ENCODE results near the gene VAPB.
A peak's percentile ranks its signal among the peaks of the same experiment; 100 is the strongest.

Gene VAPB

DNA sequence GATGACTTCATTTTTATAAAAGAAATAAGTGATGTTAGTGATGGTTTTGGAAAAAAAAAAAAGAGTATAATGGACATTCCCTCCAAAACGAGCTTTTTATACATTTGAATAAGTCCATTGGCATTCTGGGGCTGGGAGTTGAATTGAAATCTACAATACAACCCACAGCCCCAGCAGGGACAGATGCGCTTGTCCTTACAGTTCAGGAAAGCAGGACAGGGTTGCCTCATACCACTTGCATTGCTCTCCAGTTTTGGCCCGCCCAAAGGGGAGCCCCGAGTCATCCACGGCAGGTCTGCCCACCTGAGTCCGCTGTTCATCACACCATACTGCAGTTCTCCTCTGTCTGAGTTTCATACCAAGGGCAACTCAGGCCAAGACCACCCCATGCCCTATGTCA is 46.2 kb downstream of the VAPB start:
- DNase-seq (ENCODE audit: low spot score in 2 of 2) (no peak), ATAC-seq (replicated peaks; ENCODE audit: extremely low read depth, poor library complexity, severe bottlenecking) (no peak)
- Mint-ChIP-seq H3K4me1 (peaks cover 38% of the 10 kb centered on the region), H3K4me3 (no peak overlapping the region), H3K9me3 (no peaks in the 10 kb centered on the region), H3K27ac (ENCODE audit: low read depth) (no peak overlapping the region), H3K36me3 (ENCODE audit: insufficient read depth) (peaks cover 23% of the 10 kb centered on the region), H3K27me3 (no peaks in the 10 kb centered on the region)

DNA sequence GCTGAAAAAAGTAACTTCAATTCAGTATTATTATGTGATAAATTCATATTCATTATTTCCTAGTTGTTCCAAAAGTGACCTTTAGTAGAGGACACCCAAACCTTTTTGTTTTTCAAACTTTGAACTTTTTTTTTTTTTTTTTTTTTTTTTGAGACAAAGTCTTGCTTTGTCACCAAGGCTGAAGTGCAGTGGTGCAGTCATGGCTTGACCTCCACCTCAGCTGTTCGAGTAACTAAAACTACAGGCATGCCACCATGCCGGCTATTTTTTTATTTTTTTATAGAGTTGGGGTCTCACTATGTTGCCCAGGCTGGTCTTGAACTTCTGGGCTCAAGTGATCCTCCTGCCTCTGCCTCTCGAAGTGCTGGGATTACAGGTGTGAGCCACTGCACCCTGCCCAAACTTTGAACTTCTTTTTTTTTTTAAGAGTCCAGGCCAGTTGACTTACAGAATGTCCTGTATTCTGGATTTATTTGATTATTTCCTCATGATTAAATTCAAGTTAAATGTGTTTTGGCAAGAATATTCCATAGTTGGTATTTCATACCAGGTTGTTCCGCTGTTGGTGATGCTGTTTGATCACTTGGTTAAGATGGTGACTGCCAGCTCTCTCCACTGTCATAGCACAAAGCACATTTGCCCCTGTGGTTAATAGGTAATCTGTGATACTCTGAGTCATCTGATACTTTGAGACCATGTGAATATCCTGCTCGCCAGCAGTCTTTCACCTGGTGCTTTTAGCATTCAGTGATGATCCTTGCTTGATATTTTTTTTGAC is 48.0 kb downstream of the VAPB start:
- no peaks in the 10 kb centered on the region for H3K27me3 Mint-ChIP-seq
- H3K9me3 Mint-ChIP-seq = no peaks in the 10 kb centered on the region
- H3K4me3 Mint-ChIP-seq = no peak overlapping the region
- DNase-seq (ENCODE audit: low spot score in 2 of 2) = no peak
- H3K27ac Mint-ChIP-seq (ENCODE audit: low read depth) = peak overlapping the region; percentile 53
- H3K4me1 Mint-ChIP-seq = peaks cover 32% of the 10 kb centered on the region
- ATAC-seq (replicated peaks; ENCODE audit: extremely low read depth, poor library complexity, severe bottlenecking) = no peak
- H3K36me3 Mint-ChIP-seq (ENCODE audit: insufficient read depth) = peaks cover 29% of the 10 kb centered on the region

DNA sequence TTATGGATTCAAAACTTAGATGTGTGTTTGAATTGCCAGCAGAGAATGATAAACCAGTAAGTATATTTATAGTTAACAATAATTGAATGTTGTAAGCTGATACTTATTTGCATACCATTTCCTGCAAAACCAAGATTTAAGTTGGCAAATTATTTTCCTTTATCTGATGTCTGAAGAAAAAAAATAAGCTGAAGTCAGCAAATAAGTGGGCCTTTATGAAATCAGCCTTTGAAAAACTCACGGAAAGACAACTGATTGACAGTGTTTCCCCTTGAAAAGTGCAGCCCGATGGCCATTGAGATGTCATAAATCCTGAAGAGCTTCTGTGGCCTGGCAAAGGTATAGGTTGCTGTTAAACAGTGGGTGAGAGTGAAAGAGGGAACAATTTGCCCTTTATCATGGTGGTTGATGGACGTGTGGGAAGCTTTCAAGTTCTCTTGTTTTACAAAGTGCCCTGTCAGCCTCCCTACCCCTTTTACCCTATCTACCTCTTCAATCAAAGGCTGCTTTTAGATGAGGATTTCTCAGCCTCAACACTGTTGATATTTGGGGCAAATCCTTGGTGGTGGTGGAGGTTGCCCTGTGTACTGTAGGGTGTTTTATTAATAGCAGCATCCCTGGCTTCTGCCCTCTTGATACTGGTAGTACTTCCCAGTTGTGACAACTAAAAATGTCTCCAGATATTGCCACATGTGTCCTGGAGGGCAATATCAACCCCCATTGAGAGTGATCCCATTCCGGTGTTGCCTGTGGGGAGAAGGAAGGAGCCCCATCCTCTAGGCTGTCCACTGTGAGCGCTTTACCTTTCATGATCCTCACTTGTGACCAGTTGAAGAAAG is 50.2 kb downstream of the VAPB start:
- peak overlapping the region; percentile 53 for H3K27ac Mint-ChIP-seq (ENCODE audit: low read depth)
- H3K4me3 Mint-ChIP-seq = no peak overlapping the region
- peaks cover 32% of the 10 kb centered on the region for H3K36me3 Mint-ChIP-seq (ENCODE audit: insufficient read depth)
- H3K9me3 Mint-ChIP-seq = no peaks in the 10 kb centered on the region
- DNase-seq (ENCODE audit: low spot score in 2 of 2) (no peak), ATAC-seq (replicated peaks; ENCODE audit: extremely low read depth, poor library complexity, severe bottlenecking) (no peak)
- peaks cover 28% of the 10 kb centered on the region for H3K4me1 Mint-ChIP-seq
- H3K27me3 Mint-ChIP-seq = no peaks in the 10 kb centered on the region

DNA sequence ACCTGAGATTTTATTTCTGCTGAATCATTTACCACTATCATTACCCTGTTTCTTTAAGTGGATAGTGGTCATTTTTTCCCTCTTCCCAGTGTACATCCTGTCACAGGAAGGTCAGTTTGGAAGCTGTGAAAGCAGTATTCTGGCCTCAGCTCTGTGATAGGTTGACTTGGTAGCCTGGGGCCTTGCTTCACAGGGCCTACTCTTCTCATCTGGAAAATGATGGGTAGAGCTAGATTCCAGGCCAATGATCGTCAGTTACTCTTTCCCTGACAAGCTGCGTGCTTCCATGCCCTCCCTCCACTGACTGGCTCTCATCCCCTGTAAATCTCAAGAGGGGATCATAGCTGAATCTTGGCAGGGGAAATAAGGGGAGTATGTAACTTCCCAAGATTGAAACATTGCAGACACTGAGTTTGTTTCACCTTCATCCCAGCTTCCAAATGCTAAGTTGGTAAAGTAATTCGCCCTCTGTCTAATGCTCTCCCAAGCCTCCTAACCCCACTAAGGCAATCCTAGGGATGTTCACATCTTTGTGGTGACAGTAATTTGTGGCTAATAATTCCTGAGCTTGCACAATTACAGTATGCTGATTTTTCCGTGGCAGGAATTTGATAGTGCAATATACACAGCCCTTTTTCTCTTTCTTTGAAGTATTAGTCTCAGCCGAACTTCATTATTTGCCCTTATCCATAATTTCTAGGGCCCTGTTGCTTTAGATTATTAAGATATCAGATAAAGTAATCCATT is 51.2 kb downstream of the VAPB start:
- Mint-ChIP-seq H3K27me3 (no peaks in the 10 kb centered on the region), H3K27ac (ENCODE audit: low read depth) (peak overlapping the region; percentile 41), H3K36me3 (ENCODE audit: insufficient read depth) (peaks cover 39% of the 10 kb centered on the region), H3K9me3 (no peaks in the 10 kb centered on the region), H3K4me3 (no peak overlapping the region), H3K4me1 (peaks cover 22% of the 10 kb centered on the region)
- DNase-seq (ENCODE audit: low spot score in 2 of 2) = no peak
- no peak for ATAC-seq (replicated peaks; ENCODE audit: extremely low read depth, poor library complexity, severe bottlenecking)

DNA sequence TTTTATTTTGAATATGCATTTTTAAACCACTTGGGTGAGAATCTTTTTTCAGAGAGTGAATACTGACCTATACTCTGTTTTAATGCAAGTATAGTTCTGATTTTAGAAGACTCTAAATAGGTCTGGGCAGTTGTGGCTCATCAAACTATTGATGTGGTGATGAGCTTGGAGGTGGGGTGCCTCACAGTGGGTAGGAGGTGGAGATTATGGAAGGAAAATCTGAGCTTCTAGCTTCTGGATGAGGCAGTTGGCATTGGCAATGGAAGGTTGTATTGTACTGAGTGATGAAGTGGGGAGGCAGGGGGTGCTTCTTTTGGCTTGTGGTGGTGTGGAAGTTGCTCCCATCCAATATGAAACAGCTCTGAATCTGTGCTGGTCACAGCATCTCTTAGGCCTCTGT is 52.7 kb downstream of the VAPB start:
- Mint-ChIP-seq H3K4me3 (no peak overlapping the region), H3K27me3 (no peaks in the 10 kb centered on the region), H3K4me1 (peaks cover 14% of the 10 kb centered on the region), H3K27ac (ENCODE audit: low read depth) (no peak overlapping the region), H3K9me3 (no peaks in the 10 kb centered on the region), H3K36me3 (ENCODE audit: insufficient read depth) (peaks cover 32% of the 10 kb centered on the region)
- ATAC-seq (replicated peaks; ENCODE audit: extremely low read depth, poor library complexity, severe bottlenecking) (no peak), DNase-seq (ENCODE audit: low spot score in 2 of 2) (no peak)

- peaks cover 6% of the 10 kb centered on the region for H3K4me1 Mint-ChIP-seq
- peak overlapping the region; percentile 71 for H3K27ac Mint-ChIP-seq (ENCODE audit: low read depth)
- no peaks in the 10 kb centered on the region for H3K9me3 Mint-ChIP-seq
- no peaks in the 10 kb centered on the region for H3K27me3 Mint-ChIP-seq
- DNase-seq (ENCODE audit: low spot score in 2 of 2) = no peak
- no peak for ATAC-seq (replicated peaks; ENCODE audit: extremely low read depth, poor library complexity, severe bottlenecking)
- H3K36me3 Mint-ChIP-seq (ENCODE audit: insufficient read depth) = peaks cover 25% of the 10 kb centered on the region
- H3K4me3 Mint-ChIP-seq = no peak overlapping the region
Observed at GRCh38 chr20:58444746-58445255, 55.8 kb downstream of the VAPB start.

GRCh38 chr20:58446264-58446959 is 57.4 kb downstream of the VAPB start:
- Mint-ChIP-seq H3K36me3 (ENCODE audit: insufficient read depth) (peaks cover 16% of the 10 kb centered on the region), H3K9me3 (no peaks in the 10 kb centered on the region), H3K4me1 (peaks cover 12% of the 10 kb centered on the region), H3K27ac (ENCODE audit: low read depth) (no peak overlapping the region), H3K4me3 (no peak overlapping the region), H3K27me3 (no peaks in the 10 kb centered on the region)
- ATAC-seq (replicated peaks; ENCODE audit: extremely low read depth, poor library complexity, severe bottlenecking) (no peak), DNase-seq (ENCODE audit: low spot score in 2 of 2) (no peak)

DNA sequence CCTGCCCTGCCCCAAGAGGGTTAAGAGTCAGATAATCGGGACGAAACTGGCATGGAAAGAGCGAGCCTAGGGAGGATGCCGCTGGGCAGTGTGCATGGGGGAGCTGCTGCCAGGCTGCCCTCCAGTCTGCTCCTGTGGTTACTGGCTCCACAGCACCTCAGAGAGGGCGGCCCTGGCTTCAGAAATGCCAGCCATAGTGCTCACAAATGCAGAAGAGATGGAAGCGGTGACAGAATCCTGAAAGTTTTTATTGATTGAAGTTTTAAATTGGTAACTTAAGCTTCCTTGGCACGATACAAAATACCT is 57.9 kb downstream of the VAPB start:
- Mint-ChIP-seq H3K27me3 (no peaks in the 10 kb centered on the region), H3K27ac (ENCODE audit: low read depth) (no peak overlapping the region), H3K36me3 (ENCODE audit: insufficient read depth) (peaks cover 13% of the 10 kb centered on the region), H3K9me3 (no peaks in the 10 kb centered on the region), H3K4me1 (peaks cover 12% of the 10 kb centered on the region), H3K4me3 (no peak overlapping the region)
- no peak for ATAC-seq (replicated peaks; ENCODE audit: extremely low read depth, poor library complexity, severe bottlenecking)
- no peak for DNase-seq (ENCODE audit: low spot score in 2 of 2)

DNA sequence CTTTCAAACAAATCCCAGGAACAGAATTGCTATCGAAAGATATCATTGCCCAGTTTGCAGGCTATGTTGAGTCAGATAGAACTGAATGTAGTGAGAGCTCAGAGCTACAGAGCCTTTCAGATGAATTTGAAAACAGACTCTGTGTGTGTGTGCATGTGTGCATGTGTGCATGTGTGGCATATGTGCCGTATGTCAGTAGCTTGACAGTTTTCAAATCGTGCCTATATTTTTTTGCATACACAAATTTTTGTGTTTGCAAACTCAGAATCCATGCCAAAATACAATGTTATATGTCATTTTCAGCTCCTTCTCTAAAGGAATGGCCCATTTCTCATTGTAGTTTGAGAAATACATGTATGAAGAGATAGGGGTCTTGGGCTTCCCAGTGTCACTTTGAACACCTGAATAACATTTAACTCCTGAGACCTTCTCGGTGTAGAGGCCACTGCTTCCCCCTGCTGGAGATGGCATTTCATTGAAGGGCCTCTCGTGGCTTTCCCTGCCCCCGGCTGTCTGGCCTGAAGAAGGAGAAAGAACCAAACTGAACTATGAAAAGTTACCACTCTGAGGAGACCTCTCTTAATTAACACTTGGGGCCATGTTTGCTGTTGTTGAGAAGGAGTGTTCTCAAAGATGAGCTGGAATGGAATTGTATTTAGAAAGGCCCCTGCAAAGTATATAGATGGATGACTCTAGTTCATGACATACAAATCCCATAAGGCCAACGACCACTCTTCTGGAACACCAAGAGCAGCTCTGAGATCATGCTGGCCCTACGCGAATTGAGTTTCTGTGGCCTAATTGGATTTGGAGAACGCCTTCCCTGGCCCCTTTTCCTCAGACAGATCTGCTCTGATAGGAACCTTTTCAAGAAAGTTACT is 58.7 kb downstream of the VAPB start:
- no peak overlapping the region for H3K27ac Mint-ChIP-seq (ENCODE audit: low read depth)
- peaks cover 13% of the 10 kb centered on the region for H3K36me3 Mint-ChIP-seq (ENCODE audit: insufficient read depth)
- peak; percentile 46 for ATAC-seq (replicated peaks; ENCODE audit: extremely low read depth, poor library complexity, severe bottlenecking)
- no peaks in the 10 kb centered on the region for H3K27me3 Mint-ChIP-seq
- DNase-seq (ENCODE audit: low spot score in 2 of 2) = peak in 1 of 2 donors; percentile 13
- H3K9me3 Mint-ChIP-seq = no peaks in the 10 kb centered on the region
- peaks cover 7% of the 10 kb centered on the region for H3K4me1 Mint-ChIP-seq
- H3K4me3 Mint-ChIP-seq = no peak overlapping the region

DNA sequence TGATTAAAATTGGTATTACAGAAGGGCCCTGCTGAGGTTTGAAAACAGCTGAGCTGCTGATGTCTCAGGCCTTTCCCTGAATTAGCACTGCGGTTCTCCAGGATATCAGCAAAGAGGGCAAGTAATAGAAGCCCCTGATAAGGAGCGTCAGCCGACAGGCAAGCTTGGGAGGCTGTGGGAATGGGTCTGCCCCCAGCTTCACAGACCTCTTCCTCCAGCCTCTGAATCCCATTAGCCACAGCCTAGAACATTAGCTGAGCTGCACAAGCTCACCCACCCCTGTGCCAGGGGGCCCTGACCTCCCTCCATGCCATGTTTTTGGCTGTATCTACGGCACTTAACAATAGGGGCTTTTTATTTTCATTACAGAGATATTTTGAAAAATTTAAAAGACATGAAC is 59.9 kb downstream of the VAPB start:
- Mint-ChIP-seq H3K4me1 (peaks cover 5% of the 10 kb centered on the region), H3K27me3 (no peaks in the 10 kb centered on the region), H3K9me3 (no peaks in the 10 kb centered on the region), H3K36me3 (ENCODE audit: insufficient read depth) (peaks cover 12% of the 10 kb centered on the region), H3K27ac (ENCODE audit: low read depth) (no peak overlapping the region), H3K4me3 (no peak overlapping the region)
- no peak for DNase-seq (ENCODE audit: low spot score in 2 of 2)
- no peak for ATAC-seq (replicated peaks; ENCODE audit: extremely low read depth, poor library complexity, severe bottlenecking)

DNA sequence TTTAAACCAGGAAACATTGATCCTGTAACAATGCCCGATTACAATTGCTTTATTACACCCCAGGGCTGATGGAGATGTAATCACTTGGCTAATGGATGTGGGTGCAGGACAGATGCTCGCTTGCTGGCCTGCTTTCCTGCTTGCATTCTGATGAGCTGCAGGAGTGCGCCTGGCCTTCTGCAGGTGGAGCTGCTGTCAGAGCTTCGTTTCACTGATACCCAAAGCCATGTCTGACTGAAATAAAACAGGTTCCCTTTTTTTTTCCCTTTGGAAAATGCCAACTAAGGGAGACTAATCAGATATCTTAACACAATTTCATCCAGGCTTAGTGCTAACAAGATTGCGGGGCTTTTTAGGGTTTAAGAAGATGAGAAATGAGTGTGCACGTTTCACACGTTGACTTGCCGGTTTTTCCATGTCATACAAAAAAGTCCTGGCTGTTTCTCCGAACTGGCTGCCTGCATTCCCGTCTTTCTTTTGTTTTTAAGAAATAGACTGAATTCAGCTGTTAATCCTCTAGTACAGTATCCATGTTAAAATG is 60.7 kb downstream of the VAPB start:
- no peaks in the 10 kb centered on the region for H3K27me3 Mint-ChIP-seq
- no peak for DNase-seq (ENCODE audit: low spot score in 2 of 2)
- ATAC-seq (replicated peaks; ENCODE audit: extremely low read depth, poor library complexity, severe bottlenecking) = no peak
- peaks cover 5% of the 10 kb centered on the region for H3K36me3 Mint-ChIP-seq (ENCODE audit: insufficient read depth)
- no peak overlapping the region for H3K27ac Mint-ChIP-seq (ENCODE audit: low read depth)
- H3K4me3 Mint-ChIP-seq = no peak overlapping the region
- peaks cover 5% of the 10 kb centered on the region for H3K9me3 Mint-ChIP-seq
- H3K4me1 Mint-ChIP-seq = peaks cover 5% of the 10 kb centered on the region
